NB4 (cell line): Measurements from ENCODE around the gene MBLAC1.

Source experiments
- DNase-seq: peaks from one replicate; pipeline ENCODE4 v3.0.0; 2010; ENCODE audit warnings: low read depth
- H3K4me3 ChIP-seq: one replicate; pipeline ENCODE4 v1.5.1; 2011; ENCODE audit warnings: mild to moderate bottlenecking, low read depth, low read length, moderate library complexity
- CTCF ChIP-seq: IDR thresholded peaks from one replicate; pipeline ENCODE4 v1.5.1; 2012; ENCODE audit warnings: low read depth, low read length
- MAX ChIP-seq: IDR thresholded peaks from 2 replicates; pipeline ENCODE4 v1.6.1; 2011; ENCODE audit warnings: low read depth, low read length
- MYC ChIP-seq: IDR thresholded peaks from 2 replicates; pipeline ENCODE4 v1.6.1; 2011; ENCODE audit warnings: low read depth, low read length
- POLR2A ChIP-seq: IDR thresholded peaks from 2 replicates; pipeline ENCODE4 v1.6.1; 2011; ENCODE audit warnings: mild to moderate bottlenecking; ENCODE audit not compliant: insufficient read length; ENCODE audit errors: extremely low read depth

Gene MBLAC1

GRCh38 chr7:100153708-100154535 is 27.2 kb downstream of the MBLAC1 start:
- no peak for DNase-seq
- TF ChIP-seq MAX (no peak), MYC (no peak), CTCF (no peak), POLR2A (no peak)
- H3K4me3 ChIP-seq = no peak overlapping the region

- no peak for TF ChIP-seq MAX
- TF ChIP-seq CTCF = no peak
- TF ChIP-seq POLR2A = no peak
- TF ChIP-seq MYC = no peak
- no peak overlapping the region for H3K4me3 ChIP-seq
Observed at GRCh38 chr7:100154651-100155491, 28.1 kb downstream of the MBLAC1 start.

GRCh38 chr7:100155553-100156317 is 29.0 kb downstream of the MBLAC1 start:
- TF ChIP-seq POLR2A (no peak), CTCF (no peak), MAX (no peak), MYC (no peak)
- no peak for DNase-seq
- no peak overlapping the region for H3K4me3 ChIP-seq

More at GRCh38 chr7:100154651-100155491, 28.1 kb downstream of the MBLAC1 start:
- no peak for DNase-seq

GRCh38 chr7:100156331-100157068 is 29.7 kb downstream of the MBLAC1 start:
- peak; percentile 78 for DNase-seq
- TF ChIP-seq MAX = no peak
- H3K4me3 ChIP-seq = no peak overlapping the region

- DNase-seq = no peak
- H3K4me3 ChIP-seq = peak overlapping the region; percentile 66
- TF ChIP-seq POLR2A = no peak
- TF ChIP-seq MAX = no peak
- no peak for TF ChIP-seq CTCF
- TF ChIP-seq MYC = no peak
Observed at GRCh38 chr7:100157069-100157333, 30.2 kb downstream of the MBLAC1 start.
